ENCODE results near the gene PTPN4. TPM values are rescaled to one million over a fixed set of nuclear protein-coding genes. Genes with fewer than 3 reads are reported as not detected.

The PTPN4 gene
- total RNA-seq, 3 donors from 2014 or later: 23.1 to 35.4 (median 30.1) TPM

GRCh38 chr2:119841550-119841949 is 81.8 kb downstream of the PTPN4 start:
- H3K9me3 ChIP-seq: no peaks in the 10 kb centered on the region
- intact Hi-C loops (cut with DNase I, micrococcal nuclease): no loop called here
- no peaks in the 10 kb centered on the region for H3K36me3 ChIP-seq (ENCODE audit: low read depth)
- DNase-seq (no peak), ATAC-seq (no peak)
- peaks cover 3% of the 10 kb centered on the region for H3K4me1 ChIP-seq (ENCODE audit: low read depth)
- H3K4me3 ChIP-seq: no peak overlapping the region
- TF ChIP-seq CTCF (IDR thresholded peaks at IDR 0.05): no peak

DNA sequence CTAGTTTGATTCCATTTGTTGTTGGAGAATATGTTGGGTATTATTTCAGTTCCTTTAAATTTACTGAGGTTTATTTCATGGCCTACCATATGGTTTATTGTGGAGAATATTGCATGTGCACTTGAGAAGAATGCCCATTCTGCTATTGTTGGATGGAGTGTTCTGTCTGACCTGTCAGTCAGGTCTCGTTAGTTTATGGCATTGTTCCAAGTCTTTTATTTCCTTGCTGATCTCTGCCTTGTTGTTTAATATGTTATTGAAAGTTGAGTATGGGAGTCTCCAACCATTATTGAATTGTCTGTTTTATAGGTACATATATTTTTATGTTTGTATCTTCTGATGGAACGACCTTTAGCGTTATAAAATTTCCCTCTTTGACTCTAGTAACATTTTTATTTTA is 86.3 kb downstream of the PTPN4 start:
- ATAC-seq (no peak), DNase-seq (no peak)
- no peaks in the 10 kb centered on the region for H3K4me1 ChIP-seq (ENCODE audit: low read depth)
- no peak overlapping the region for H3K4me3 ChIP-seq
- TF ChIP-seq CTCF (IDR thresholded peaks at IDR 0.05): no peak
- H3K36me3 ChIP-seq (ENCODE audit: low read depth): no peaks in the 10 kb centered on the region
- intact Hi-C loops (cut with DNase I, micrococcal nuclease): no loop called here
- peaks cover 9% of the 10 kb centered on the region for H3K9me3 ChIP-seq

DNA sequence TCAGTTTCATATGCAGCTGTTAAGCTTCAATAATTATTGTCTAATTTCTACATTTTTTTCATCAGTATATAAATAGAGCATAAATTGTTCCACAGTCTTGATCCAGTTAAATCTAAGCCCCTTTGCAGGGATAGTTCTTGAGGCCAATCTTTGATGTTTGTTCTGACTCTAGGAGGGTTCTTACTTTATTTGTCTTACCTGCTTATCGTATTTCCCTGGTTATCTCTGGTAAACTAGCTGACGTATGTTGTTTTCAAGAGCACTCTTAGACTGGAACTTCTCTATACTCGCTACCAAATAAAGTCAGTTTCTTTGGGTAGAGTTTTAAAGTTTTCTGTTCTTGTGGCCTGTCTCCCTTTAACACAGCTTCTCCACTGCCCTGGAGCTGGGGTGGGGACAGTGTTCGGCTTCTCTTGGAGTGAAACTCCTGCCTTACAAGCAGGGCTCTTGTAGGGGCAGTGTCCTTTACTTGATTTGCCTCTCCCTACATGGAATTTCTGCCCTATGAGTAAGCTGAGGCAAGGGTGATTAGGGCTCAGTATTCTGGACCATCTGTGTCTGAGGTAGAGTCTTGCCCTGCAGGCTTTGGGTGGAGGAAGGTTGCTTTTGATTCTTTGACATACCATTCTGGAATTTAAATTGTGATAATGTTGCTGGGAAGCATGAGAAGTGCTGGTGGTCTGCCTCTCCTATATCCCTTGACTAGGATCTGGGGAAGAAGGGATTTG is 90.3 kb downstream of the PTPN4 start:
- intact Hi-C loops (cut with DNase I, micrococcal nuclease): no loop called here
- ATAC-seq (no peak), DNase-seq (no peak)

DNA sequence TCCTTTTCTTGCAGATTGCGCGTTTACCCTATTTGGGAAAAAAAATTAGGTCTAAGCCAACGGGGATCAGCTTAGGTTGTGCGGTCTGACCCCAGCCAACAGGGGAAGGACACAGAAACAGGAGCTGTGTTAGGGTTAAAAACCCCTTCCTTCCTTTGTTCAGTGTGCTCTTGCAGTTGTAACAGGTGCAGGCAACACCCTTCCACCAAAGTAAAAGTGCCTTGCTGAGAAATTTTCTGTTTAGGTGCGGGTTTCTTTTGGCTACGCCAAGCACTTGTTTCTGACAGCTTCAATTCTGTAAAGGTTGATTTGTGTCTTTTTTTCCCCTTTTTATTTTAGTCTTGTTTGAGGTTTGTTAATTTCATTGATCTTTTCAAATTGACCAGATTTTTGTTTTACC is 92.5 kb downstream of the PTPN4 start:
- ATAC-seq (no peak), DNase-seq (no peak)
- Histone ChIP-seq H3K36me3 (ENCODE audit: low read depth) (no peaks in the 10 kb centered on the region), H3K4me1 (ENCODE audit: low read depth) (no peaks in the 10 kb centered on the region), H3K9me3 (peaks cover 31% of the 10 kb centered on the region), H3K4me3 (no peak overlapping the region)
- TF ChIP-seq CTCF (IDR thresholded peaks at IDR 0.05): no peak
- intact Hi-C loops (cut with DNase I, micrococcal nuclease): no loop called here

More for the DNA sequence above, 90.3 kb downstream of the PTPN4 start:
- H3K36me3 ChIP-seq (ENCODE audit: low read depth): no peaks in the 10 kb centered on the region
- no peaks in the 10 kb centered on the region for H3K4me1 ChIP-seq (ENCODE audit: low read depth)
- H3K4me3 ChIP-seq: no peak overlapping the region
- peaks cover 31% of the 10 kb centered on the region for H3K9me3 ChIP-seq
- no peak for TF ChIP-seq CTCF (IDR thresholded peaks at IDR 0.05)

DNA sequence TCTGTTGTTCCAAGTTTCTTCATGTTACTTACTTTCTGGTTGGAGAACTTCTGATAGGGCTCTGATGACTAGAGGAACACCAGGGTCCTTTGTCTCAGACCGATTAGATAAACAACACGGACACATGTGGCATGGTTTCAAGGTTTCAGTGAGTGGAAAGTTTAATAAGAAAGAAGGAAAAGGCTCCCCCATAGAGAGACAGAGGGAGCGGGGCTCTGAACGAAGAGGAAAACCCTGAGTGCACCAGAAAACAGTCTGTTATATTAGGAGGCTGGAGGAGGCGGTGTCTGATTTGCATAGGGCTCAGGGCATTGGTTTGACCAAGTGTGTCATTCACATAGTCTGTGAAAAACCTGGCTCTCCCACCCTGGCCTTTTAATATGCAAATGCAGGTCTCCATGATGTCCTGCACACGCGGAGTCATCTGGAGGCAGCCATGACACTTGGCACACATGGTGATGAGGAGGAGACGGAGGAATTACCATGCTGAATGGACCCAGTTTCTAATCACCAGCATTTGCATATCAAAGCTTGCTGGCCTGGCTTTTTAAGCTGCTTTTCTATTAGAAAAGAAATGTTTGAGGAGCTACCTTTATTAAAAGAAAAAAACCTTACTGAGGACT is 94.2 kb downstream of the PTPN4 start:
- H3K9me3 ChIP-seq: peaks cover 31% of the 10 kb centered on the region
- DNase-seq (no peak), ATAC-seq (no peak)
- H3K36me3 ChIP-seq (ENCODE audit: low read depth): no peaks in the 10 kb centered on the region
- no peak overlapping the region for H3K4me3 ChIP-seq
- no peaks in the 10 kb centered on the region for H3K4me1 ChIP-seq (ENCODE audit: low read depth)
- no peak for TF ChIP-seq CTCF (IDR thresholded peaks at IDR 0.05)
- intact Hi-C loops (cut with DNase I, micrococcal nuclease): no loop called here

Measured in mucosa of descending colon (tissue), 3 donors.